GM18502 (cell line): ENCODE results near the gene ANTKMT.
"Not testable (repeated sequence)": the region's sequence is repeated elsewhere in the genome, so short reads cannot be mapped to it uniquely, and the experiment has no call there.

Source experiments
- ATAC-seq: cut with Tn5 transposase; IDR thresholded peaks from one replicate; pipeline ENCODE4 v1.9.1; 2021; ENCODE audit warnings: mild to moderate bottlenecking; ENCODE audit not compliant: unreplicated experiment, poor library complexity

The ANTKMT gene

GRCh38 chr16:739560-740458 is 18.9 kb downstream of the ANTKMT start:
- no peak for ATAC-seq

DNA sequence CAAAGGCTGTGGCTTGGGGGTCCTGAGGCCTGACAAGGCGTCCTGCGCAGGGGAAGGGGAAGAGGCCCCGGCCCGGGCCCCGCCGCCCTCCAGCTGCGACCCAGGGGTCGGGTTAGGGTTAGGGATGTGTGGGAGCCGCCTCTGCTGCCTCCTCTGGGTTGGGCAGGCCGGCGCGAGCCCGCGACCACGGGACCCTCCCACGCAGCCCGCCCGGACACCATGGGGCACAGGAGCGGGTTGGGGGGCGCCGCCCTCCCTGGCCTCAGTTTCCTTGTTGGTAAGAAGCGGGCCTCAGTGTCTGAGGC is 19.5 kb downstream of the ANTKMT start:
- no peak for ATAC-seq

DNA sequence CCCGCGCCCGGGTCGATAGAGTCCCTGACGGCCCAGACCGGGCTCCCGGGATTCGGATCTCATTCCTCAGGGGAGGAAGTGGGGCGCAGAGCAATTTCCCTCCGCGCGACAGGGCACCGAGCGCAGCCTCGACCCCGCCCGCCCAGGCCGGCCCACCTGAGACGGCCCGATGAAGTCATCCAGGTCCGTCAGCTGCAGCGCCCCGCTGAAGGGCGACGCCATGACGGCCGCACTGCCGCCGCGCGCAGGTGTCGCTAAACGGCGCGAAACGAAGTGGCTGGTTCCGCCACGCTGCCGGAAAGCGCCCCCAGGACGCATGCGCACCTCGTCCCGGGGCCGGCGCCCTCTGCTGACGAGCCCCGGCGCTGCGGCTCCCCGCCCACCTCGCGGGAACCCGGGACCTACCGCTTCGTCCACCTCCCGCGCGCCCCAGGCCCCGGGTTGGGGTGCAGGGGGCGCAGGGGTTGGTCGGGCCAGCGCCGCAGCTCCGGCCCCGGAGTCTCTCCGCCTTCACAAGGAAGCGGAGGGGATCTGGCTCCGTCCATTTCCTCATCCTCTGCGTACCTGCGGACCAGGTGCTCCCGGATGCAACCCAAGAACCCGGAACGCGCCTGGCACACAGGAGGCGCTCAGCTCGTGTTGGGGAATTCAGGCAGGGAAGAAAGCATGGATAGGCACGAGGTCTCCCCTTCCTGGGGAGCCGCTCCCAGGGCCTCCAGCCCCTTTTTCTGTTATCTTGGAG is 20.0 kb downstream of the ANTKMT start, which contains the start of gene CIAO3:
TSS of gene CIAO3 (minus strand) at position 234 of the 742 bp plus-strand sequence. CDS start at position 222, 12 bp downstream.
- ATAC-seq: peak; percentile 62

GRCh38 chr16:741986-742629 is 21.2 kb downstream of the ANTKMT start:
- ATAC-seq: no peak

DNA sequence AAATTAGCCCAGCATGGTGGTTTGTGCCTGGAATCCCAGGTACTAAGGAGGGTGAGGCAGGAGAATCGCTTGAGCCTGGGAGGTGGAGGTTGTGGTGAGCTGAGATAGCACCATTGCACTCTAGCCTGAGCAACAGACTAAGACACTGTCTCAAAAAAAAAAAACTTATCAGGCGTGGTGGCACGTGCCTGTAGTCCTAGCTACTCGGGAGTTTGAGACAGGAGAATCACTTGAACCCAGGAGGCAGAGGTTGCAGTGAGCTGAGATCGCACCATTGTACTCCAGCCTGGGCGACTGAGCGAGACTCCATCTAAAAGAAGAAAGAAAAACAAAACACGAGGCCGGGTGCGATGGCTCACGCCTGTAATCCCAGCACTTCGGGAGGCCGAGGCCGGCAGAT is 21.9 kb downstream of the ANTKMT start:
- not testable (repeated sequence) for ATAC-seq

GRCh38 chr16:743794-744500 is 23.0 kb downstream of the ANTKMT start:
- ATAC-seq: no peak

DNA sequence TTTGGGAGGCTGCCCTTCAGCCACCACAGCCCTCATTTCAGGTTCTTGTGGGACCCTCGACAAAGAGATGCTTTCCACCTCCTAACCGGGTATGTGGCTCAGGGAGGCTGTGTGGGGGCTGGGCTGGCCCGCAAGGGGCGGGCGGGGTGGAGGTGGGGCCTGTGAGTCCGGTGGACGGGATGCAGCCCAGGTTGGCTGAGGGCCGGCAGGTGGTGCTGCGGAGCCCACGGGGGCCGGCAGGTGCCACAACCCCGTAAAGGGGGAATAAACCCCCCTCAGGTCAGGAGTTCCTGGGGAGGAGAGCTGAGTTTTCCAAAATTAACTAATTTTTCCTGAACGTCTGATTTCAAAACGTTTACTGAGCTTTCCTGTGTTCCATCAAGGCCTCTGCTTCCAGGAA is 24.8 kb downstream of the ANTKMT start:
- ATAC-seq: no peak

- ATAC-seq: no peak
Measured at GRCh38 chr16:746637-747036, 25.7 kb downstream of the ANTKMT start.

GRCh38 chr16:747978-748746 is 27.2 kb downstream of the ANTKMT start:
- no peak for ATAC-seq

DNA sequence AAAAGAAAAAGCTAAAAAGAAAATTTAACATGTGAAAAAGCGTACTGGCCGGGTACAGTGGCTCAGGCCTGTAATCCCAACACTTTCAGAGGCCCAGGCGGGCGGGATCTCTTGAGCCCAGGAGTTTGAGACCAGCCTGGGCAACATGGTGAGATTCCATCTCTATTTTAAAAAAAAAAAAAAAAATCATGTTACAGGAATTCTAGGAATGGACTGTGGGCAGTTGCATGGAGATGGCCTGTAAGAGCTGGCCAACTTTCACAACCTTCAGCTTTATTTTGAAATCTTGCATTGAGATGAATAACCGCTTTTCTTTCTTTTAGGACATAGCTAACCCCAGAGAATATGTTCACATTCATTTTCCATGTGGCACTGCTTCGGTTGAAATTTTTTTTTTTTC is 28.1 kb downstream of the ANTKMT start:
- ATAC-seq: no peak

- ATAC-seq: no peak
Measured at GRCh38 chr16:750485-750884, 29.5 kb downstream of the ANTKMT start.

- no peak for ATAC-seq
Measured at GRCh38 chr16:751152-752006, 30.4 kb downstream of the ANTKMT start.

- no peak for ATAC-seq
Measured at GRCh38 chr16:752007-752312, 31.0 kb downstream of the ANTKMT start.

- ATAC-seq: not testable (repeated sequence)
Measured at GRCh38 chr16:754121-754607, 33.2 kb downstream of the ANTKMT start.

DNA sequence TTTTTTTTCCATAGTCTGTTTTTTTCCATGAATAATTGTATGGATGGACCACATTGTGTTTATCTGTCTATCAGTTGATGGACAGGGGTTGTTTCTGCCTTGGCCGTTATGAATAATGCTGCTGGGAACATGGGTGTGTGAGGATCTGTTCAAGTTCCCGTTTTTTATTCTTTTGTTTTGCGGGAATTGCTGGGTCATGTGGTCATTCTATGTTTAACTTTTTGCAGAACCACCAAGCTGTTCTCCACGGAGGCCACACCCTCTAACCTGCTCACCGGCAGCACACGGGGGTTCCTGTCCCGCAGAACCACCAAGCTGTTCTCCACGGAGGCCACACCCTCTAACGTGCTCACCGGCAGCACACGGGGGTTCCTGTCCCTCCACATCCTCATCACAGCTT is 33.7 kb downstream of the ANTKMT start:
- no peak for ATAC-seq

- ATAC-seq: no peak
Measured at GRCh38 chr16:756428-756827, 35.5 kb downstream of the ANTKMT start.

- ATAC-seq: no peak
Measured at GRCh38 chr16:759110-759910, 38.4 kb downstream of the ANTKMT start.

- no peak for ATAC-seq
Measured at GRCh38 chr16:760065-760464, 39.1 kb downstream of the ANTKMT start.
